ENCODE data around the gene REPS2. TPM values are rescaled to one million over a fixed set of nuclear protein-coding genes. Genes with fewer than 3 reads are reported as not detected.

The REPS2 gene
- total and polyA plus RNA-seq, 2 experiments from 2014 or later: 1.2 to 4.4 TPM

DNA sequence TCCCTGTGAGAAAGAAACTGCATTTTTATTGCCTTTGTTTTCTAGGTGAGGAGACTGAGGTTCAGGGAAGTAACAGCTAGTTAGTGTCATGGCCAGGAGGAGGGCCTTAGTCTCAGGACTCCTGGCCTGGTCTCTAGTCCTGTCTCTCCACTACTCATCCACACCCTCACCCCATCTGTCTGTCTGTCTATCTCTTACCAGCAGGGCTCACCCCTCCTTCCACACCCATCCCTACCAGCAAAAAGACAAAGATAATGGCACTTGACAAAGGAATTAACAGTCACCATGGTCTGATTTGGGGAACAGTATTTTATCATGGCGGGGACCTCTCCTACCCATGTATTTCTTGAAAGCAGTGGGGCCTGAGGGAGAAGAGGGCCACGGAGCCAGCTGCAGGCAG, 125.8 kb downstream of the REPS2 start:
- H4K20me1 ChIP-seq (replicated peaks; ENCODE audit: insufficient read depth): no peaks in the 10 kb centered on the region
- no peak overlapping the region for H3K4me2 ChIP-seq
- no peaks in the 10 kb centered on the region for H3K36me3 ChIP-seq (ENCODE audit: insufficient read depth)
- no peaks in the 10 kb centered on the region for H3K79me2 ChIP-seq (replicated peaks; ENCODE audit: insufficient read depth)
- H3K27ac ChIP-seq (ENCODE audit: low read depth): no peak overlapping the region
- no peaks in the 10 kb centered on the region for H3K27me3 ChIP-seq (ENCODE audit: insufficient read depth)
- no peaks in the 10 kb centered on the region for H3K4me1 Mint-ChIP-seq
- H3K4me3 Mint-ChIP-seq: no peak overlapping the region
- H3K4me1 ChIP-seq (ENCODE audit: insufficient read depth): no peaks in the 10 kb centered on the region
- TF ChIP-seq, protein P1, sequence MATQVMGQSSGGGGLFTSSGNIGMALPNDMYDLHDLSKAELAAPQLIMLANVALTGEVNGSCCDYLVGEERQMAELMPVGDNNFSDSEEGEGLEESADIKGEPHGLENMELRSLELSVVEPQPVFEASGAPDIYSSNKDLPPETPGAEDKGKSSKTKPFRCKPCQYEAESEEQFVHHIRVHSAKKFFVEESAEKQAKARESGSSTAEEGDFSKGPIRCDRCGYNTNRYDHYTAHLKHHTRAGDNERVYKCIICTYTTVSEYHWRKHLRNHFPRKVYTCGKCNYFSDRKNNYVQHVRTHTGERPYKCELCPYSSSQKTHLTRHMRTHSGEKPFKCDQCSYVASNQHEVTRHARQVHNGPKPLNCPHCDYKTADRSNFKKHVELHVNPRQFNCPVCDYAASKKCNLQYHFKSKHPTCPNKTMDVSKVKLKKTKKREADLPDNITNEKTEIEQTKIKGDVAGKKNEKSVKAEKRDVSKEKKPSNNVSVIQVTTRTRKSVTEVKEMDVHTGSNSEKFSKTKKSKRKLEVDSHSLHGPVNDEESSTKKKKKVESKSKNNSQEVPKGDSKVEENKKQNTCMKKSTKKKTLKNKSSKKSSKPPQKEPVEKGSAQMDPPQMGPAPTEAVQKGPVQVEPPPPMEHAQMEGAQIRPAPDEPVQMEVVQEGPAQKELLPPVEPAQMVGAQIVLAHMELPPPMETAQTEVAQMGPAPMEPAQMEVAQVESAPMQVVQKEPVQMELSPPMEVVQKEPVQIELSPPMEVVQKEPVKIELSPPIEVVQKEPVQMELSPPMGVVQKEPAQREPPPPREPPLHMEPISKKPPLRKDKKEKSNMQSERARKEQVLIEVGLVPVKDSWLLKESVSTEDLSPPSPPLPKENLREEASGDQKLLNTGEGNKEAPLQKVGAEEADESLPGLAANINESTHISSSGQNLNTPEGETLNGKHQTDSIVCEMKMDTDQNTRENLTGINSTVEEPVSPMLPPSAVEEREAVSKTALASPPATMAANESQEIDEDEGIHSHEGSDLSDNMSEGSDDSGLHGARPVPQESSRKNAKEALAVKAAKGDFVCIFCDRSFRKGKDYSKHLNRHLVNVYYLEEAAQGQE (IDR thresholded peaks at IDR 0.05; ENCODE audit: unreplicated experiment): no peak
- no peak for TF ChIP-seq STAT1 (IDR thresholded peaks at IDR 0.05; ENCODE audit: unreplicated experiment)
- no peak for TF ChIP-seq ZNF114 (CRISPR knock-in tag; IDR thresholded peaks at IDR 0.05)
- no peak for TF ChIP-seq JUNB (IDR thresholded peaks at IDR 0.05; ENCODE audit: unreplicated experiment)
- TF ChIP-seq CREB1 (CRISPR knock-in tag; IDR thresholded peaks at IDR 0.05; ENCODE audit: low read depth): no peak
- TF ChIP-seq, protein P2, sequence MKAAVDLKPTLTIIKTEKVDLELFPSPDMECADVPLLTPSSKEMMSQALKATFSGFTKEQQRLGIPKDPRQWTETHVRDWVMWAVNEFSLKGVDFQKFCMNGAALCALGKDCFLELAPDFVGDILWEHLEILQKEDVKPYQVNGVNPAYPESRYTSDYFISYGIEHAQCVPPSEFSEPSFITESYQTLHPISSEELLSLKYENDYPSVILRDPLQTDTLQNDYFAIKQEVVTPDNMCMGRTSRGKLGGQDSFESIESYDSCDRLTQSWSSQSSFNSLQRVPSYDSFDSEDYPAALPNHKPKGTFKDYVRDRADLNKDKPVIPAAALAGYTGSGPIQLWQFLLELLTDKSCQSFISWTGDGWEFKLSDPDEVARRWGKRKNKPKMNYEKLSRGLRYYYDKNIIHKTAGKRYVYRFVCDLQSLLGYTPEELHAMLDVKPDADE (IDR thresholded peaks at IDR 0.05): no peak
- TF ChIP-seq ZNF331 (CRISPR knock-in tag; IDR thresholded peaks at IDR 0.05; ENCODE audit: low read depth): no peak
- TF ChIP-seq EZH2 (IDR thresholded peaks at IDR 0.05; ENCODE audit: low read depth, unreplicated experiment): no peak
- no peak for TF ChIP-seq EZH2phosphoT487 (IDR thresholded peaks at IDR 0.05; ENCODE audit: unreplicated experiment)
- no peak for TF ChIP-seq ZNF462 (CRISPR knock-in tag; IDR thresholded peaks at IDR 0.05)
- TF ChIP-seq POLR2AphosphoS5 (IDR thresholded peaks at IDR 0.05; ENCODE audit: low read depth): no peak
- TF ChIP-seq, protein P3, sequence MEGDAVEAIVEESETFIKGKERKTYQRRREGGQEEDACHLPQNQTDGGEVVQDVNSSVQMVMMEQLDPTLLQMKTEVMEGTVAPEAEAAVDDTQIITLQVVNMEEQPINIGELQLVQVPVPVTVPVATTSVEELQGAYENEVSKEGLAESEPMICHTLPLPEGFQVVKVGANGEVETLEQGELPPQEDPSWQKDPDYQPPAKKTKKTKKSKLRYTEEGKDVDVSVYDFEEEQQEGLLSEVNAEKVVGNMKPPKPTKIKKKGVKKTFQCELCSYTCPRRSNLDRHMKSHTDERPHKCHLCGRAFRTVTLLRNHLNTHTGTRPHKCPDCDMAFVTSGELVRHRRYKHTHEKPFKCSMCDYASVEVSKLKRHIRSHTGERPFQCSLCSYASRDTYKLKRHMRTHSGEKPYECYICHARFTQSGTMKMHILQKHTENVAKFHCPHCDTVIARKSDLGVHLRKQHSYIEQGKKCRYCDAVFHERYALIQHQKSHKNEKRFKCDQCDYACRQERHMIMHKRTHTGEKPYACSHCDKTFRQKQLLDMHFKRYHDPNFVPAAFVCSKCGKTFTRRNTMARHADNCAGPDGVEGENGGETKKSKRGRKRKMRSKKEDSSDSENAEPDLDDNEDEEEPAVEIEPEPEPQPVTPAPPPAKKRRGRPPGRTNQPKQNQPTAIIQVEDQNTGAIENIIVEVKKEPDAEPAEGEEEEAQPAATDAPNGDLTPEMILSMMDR (conservative IDR thresholded peaks at IDR 0.05; ENCODE audit: low read depth in 2 of 2): no peak
- TF ChIP-seq NANOG (IDR thresholded peaks at IDR 0.05; ENCODE audit: borderline replicate concordance): no peak
- H3K27ac Mint-ChIP-seq: no peak overlapping the region
- no peaks in the 10 kb centered on the region for H3F3A ChIP-seq (replicated peaks; ENCODE audit: low read depth)
- no peak overlapping the region for H2AFZ ChIP-seq
- no peaks in the 10 kb centered on the region for H3K27me3 Mint-ChIP-seq (ENCODE audit: insufficient read depth, low read depth, poor library complexity)
- H3K9me3 Mint-ChIP-seq: no peaks in the 10 kb centered on the region
- no peaks in the 10 kb centered on the region for H3K36me3 Mint-ChIP-seq (ENCODE audit: low read depth)
- no peaks in the 10 kb centered on the region for H3K9me2 ChIP-seq (ENCODE audit: insufficient read depth)
- DNase-seq (ENCODE audit: low spot score) (no peak), ATAC-seq (no peak)
- H3K4me3 ChIP-seq: no peak overlapping the region

All from GM23338 (cell line).